GM06990 (cell line): ENCODE data around the gene HNRNPA0.

ENCODE experiments used
- DNase-seq: peaks from one replicate; pipeline ENCODE4 v3.0.0-alpha.2; 2011; ENCODE audit not compliant: insufficient read length; ENCODE audit errors: extremely low read depth
- H3K27me3 ChIP-seq: replicated peaks from 2 replicates; pipeline ENCODE4 v1.6.0; 2011; ENCODE audit warnings: low read length; ENCODE audit not compliant: control insufficient read depth, insufficient read depth
- H3K36me3 ChIP-seq: 2 replicates; pipeline ENCODE4 v1.5.1; 2011; ENCODE audit warnings: low read length; ENCODE audit not compliant: control insufficient read depth, insufficient read depth
- H3K4me3 ChIP-seq: replicated peaks from 2 replicates; pipeline ENCODE4 v1.5.1; 2011; ENCODE audit warnings: low read depth, mild to moderate bottlenecking, control low read depth, low read length
- TF ChIP-seq, protein P1 (sequence below): IDR thresholded peaks from 2 replicates; pipeline ENCODE4 v1.5.1; 2011; ENCODE audit warnings: low read length, control low read depth, mild to moderate bottlenecking, inconsistent platforms; ENCODE audit not compliant: insufficient read depth, poor library complexity, severe bottlenecking

Gene HNRNPA0

DNA sequence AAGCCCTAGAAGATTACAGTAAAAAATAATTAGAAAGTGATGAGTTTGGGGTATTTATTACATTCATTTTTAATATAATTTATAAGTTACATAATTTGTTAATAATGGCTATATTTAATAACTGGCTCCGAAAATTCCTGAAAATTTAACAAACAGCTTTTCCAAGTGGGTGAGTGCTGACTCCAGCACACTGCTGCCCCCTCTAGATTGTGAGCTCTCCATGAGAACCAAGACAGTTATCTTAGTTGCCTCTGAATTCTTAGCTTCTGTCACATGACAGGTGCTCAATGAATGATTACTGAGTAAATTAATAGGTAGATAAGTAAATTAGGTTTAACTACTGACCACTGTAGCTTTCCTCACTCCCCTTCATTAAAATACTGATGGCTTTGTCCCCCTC is 26.1 kb downstream of the HNRNPA0 start:
- H3K4me3 ChIP-seq: no peak overlapping the region
- TF ChIP-seq, protein P1, sequence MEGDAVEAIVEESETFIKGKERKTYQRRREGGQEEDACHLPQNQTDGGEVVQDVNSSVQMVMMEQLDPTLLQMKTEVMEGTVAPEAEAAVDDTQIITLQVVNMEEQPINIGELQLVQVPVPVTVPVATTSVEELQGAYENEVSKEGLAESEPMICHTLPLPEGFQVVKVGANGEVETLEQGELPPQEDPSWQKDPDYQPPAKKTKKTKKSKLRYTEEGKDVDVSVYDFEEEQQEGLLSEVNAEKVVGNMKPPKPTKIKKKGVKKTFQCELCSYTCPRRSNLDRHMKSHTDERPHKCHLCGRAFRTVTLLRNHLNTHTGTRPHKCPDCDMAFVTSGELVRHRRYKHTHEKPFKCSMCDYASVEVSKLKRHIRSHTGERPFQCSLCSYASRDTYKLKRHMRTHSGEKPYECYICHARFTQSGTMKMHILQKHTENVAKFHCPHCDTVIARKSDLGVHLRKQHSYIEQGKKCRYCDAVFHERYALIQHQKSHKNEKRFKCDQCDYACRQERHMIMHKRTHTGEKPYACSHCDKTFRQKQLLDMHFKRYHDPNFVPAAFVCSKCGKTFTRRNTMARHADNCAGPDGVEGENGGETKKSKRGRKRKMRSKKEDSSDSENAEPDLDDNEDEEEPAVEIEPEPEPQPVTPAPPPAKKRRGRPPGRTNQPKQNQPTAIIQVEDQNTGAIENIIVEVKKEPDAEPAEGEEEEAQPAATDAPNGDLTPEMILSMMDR: no peak
- H3K27me3 ChIP-seq: no peaks in the 10 kb centered on the region
- DNase-seq: no peak
- no peaks in the 10 kb centered on the region for H3K36me3 ChIP-seq

DNA sequence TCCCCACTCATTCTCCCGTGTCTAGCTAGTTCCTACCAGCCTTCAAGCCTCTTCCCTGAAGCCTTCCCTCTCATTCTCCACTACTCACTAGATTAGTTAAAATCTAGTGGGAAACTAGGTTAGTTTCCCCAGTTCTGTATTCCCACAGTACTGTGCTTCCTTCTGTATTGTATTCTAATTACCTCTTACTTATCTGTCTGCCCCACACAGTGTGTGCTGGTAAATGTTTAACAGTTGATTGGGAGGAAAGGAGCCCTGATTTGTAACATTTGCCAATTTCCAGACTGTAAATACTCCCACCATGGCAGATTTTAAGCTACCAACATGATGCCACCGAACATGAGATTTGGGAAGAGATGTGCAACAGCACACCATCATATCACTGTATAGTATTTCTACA is 26.5 kb downstream of the HNRNPA0 start:
- H3K27me3 ChIP-seq: no peaks in the 10 kb centered on the region

DNA sequence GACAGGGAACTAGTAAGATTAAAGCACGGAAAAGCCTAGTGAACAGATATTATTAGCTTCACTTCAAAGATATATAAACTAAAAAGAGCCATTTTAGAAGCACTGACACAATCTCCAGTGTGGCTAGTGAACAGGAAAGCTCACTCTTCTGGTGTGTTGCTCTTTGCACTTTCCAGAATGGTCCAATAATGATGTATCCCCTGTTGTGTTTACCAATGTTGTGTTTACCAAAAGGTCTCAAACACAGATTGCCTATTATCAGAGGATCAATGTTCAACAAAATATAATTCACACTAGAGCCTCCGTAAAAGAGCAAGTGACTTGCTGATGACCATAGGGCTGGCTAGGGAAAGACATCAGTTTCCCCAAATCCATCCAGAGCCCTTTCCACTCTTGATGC is 29.9 kb downstream of the HNRNPA0 start:
- H3K27me3 ChIP-seq: no peaks in the 10 kb centered on the region
- no peaks in the 10 kb centered on the region for H3K36me3 ChIP-seq
- TF ChIP-seq, protein P1: no peak
- H3K4me3 ChIP-seq: no peak overlapping the region
- no peak for DNase-seq

More for the DNA sequence above, 26.5 kb downstream of the HNRNPA0 start:
- H3K36me3 ChIP-seq: no peaks in the 10 kb centered on the region
- TF ChIP-seq, protein P1: no peak
- no peak overlapping the region for H3K4me3 ChIP-seq
- no peak for DNase-seq

DNA sequence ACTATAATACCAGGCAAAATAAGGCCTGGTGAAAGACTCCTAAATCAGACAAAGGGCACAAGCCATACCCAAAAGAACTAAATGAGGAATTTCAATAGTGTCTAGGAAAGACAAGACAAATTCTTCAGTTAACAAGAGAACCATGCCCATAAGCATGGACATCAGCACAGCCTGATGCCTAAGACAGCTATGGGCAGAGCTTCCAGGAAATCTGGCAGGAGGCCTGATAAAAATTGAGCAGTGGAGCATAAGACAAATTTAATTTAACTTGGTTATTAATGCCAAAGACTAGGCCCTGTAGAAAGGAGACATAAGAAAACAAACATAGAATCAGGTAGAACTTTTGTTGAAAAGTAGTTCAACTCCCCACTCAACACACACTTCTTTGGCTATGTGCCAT is 35.6 kb downstream of the HNRNPA0 start:
- no peak overlapping the region for H3K4me3 ChIP-seq
- no peak for DNase-seq
- H3K27me3 ChIP-seq: no peaks in the 10 kb centered on the region
- TF ChIP-seq, protein P1: no peak
- H3K36me3 ChIP-seq: no peaks in the 10 kb centered on the region

DNA sequence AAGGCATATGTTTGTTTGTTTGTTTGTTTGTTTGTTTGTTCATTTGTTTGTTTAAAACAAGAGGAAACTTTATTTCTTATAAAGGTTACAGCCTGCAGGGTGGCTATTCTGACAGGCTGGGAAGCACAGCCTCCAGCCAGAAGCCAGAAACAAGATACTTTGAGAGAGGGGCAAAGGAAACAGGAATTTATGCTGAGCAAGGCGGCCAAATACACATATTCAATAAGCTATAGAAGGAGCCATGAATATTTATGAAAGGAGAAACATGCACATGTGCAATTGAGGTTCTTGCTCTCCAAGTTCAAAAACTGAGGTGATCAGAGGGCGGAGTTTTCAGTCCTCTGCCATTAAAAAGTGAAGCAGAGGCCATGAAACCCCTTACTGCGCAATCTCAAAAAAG is 37.8 kb downstream of the HNRNPA0 start:
- Histone ChIP-seq H3K36me3 (no peaks in the 10 kb centered on the region), H3K4me3 (no peak overlapping the region), H3K27me3 (no peaks in the 10 kb centered on the region)
- TF ChIP-seq, protein P1: no peak
- DNase-seq: no peak

DNA sequence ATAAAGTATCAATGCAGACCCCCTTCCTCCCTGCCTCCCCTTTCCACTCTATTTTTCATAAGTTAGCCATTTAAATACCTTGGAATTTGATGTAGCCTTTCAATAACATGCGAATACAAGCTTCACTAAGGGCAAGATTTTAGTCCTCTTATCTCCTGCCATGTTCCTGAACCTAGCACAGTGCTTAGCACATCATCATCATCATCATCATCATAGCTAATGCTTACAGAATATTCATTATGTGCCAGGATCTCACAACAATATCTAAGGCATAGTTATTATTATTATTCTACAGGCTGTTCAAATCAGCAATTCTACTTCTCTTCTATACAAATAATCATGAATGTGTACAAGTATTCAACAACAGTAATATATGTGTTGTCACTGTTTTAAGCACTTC is 38.7 kb downstream of the HNRNPA0 start:
- DNase-seq: no peak
- TF ChIP-seq, protein P1: no peak
- Histone ChIP-seq H3K27me3 (no peaks in the 10 kb centered on the region), H3K36me3 (no peaks in the 10 kb centered on the region), H3K4me3 (no peak overlapping the region)
